HEK293T (cell line): Measurements from ENCODE around the gene CDC42EP2.

ENCODE experiments used
- CTCF ChIA-PET: fragments of 350-600 bp; formaldehyde crosslinking; extraction: SDS; loops from one replicate; lab custom pipeline; 2021; ENCODE audit warnings: antibody characterized with exemption, inconsistent platforms; lab: Yijun Ruan, JAX
- POLR2A ChIA-PET: fragments of 350-600 bp; formaldehyde crosslinking; extraction: SDS; loops from one replicate; lab custom pipeline; 2020; ENCODE audit warnings: antibody characterized with exemption, inconsistent platforms; lab: Yijun Ruan, JAX
- DNase-seq: peaks from one replicate; pipeline ENCODE4 v3.0.0; 2012; ENCODE audit warnings: mixed read lengths; ENCODE audit errors: extremely low spot score
- ARNT ChIP-seq: fragments of 450-650 bp; IDR thresholded peaks from 2 replicates; pipeline ENCODE4 v1.6.1; 2017; ENCODE audit warnings: mild to moderate bottlenecking
- BHLHE40 ChIP-seq: fragments of 450-650 bp; IDR thresholded peaks from 2 replicates; pipeline ENCODE4 v1.6.1; 2016; ENCODE audit warnings: mild to moderate bottlenecking, moderate library complexity, borderline replicate concordance
- CTBP1 ChIP-seq: fragments of 450-650 bp; IDR thresholded peaks from 2 replicates; pipeline ENCODE4 v1.6.1; 2016; ENCODE audit warnings: borderline replicate concordance
- ELF4 ChIP-seq: fragments of 450-650 bp; IDR thresholded peaks from 2 replicates; pipeline ENCODE4 v1.6.1; 2017; ENCODE audit warnings: antibody characterized with exemption
- FOXA1 ChIP-seq: fragments of 450-650 bp; IDR thresholded peaks from 2 replicates; pipeline ENCODE4 v1.6.1; 2016; ENCODE audit warnings: mild to moderate bottlenecking
- FOXK2 ChIP-seq: fragments of 450-650 bp; IDR thresholded peaks from 2 replicates; pipeline ENCODE4 v1.6.1; 2016; ENCODE audit warnings: mild to moderate bottlenecking
- FOXM1 ChIP-seq: fragments of 450-650 bp; IDR thresholded peaks from 2 replicates; pipeline ENCODE4 v1.6.1; 2017; ENCODE audit warnings: mild to moderate bottlenecking, borderline replicate concordance
- HDGF ChIP-seq: fragments of 450-650 bp; IDR thresholded peaks from 2 replicates; pipeline ENCODE4 v1.6.1; 2017; ENCODE audit warnings: antibody characterized with exemption, borderline replicate concordance
- L3MBTL2 ChIP-seq: fragments of 450-650 bp; conservative IDR thresholded peaks from 2 replicates; pipeline ENCODE4 v1.6.1; 2016; ENCODE audit warnings: mild to moderate bottlenecking
- LEF1 ChIP-seq: fragments of 450-650 bp; IDR thresholded peaks from 2 replicates; pipeline ENCODE4 v1.6.1; 2017; ENCODE audit warnings: mild to moderate bottlenecking, borderline replicate concordance
- NFRKB ChIP-seq: fragments of 450-650 bp; IDR thresholded peaks from 2 replicates; pipeline ENCODE4 v1.6.1; 2016; ENCODE audit warnings: mild to moderate bottlenecking, moderate library complexity
- SP1 ChIP-seq: fragments of 450-650 bp; IDR thresholded peaks from 2 replicates; pipeline ENCODE4 v1.6.1; 2017
- SUZ12 ChIP-seq: fragments of 450-650 bp; IDR thresholded peaks from 2 replicates; pipeline ENCODE4 v1.6.1; 2016; ENCODE audit warnings: mild to moderate bottlenecking
- TARDBP ChIP-seq: fragments of 450-650 bp; IDR thresholded peaks from 2 replicates; pipeline ENCODE4 v1.6.1; 2016
- ZNF384 ChIP-seq: fragments of 450-650 bp; IDR thresholded peaks from 2 replicates; pipeline ENCODE4 v1.6.1; 2016
- TF ChIP-seq, protein P1 (sequence below): fragments of 450-650 bp; IDR thresholded peaks from 2 replicates; pipeline ENCODE4 v1.6.1; 2016

The CDC42EP2 gene

GRCh38 chr11:65317025-65317786 is 2.5 kb downstream of the CDC42EP2 start:
- TF ChIP-seq ARNT (no peak), BHLHE40 (no peak), CTBP1 (no peak), TARDBP (no peak), ZNF384 (no peak), ELF4 (no peak), FOXA1 (no peak), FOXK2 (no peak), NFRKB (no peak), SUZ12 (no peak), FOXM1 (no peak), HDGF (no peak), LEF1 (no peak), L3MBTL2 (no peak), SP1 (no peak)
- TF ChIP-seq, protein P1, sequence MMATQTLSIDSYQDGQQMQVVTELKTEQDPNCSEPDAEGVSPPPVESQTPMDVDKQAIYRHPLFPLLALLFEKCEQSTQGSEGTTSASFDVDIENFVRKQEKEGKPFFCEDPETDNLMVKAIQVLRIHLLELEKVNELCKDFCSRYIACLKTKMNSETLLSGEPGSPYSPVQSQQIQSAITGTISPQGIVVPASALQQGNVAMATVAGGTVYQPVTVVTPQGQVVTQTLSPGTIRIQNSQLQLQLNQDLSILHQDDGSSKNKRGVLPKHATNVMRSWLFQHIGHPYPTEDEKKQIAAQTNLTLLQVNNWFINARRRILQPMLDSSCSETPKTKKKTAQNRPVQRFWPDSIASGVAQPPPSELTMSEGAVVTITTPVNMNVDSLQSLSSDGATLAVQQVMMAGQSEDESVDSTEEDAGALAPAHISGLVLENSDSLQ: no peak
- DNase-seq: no peak
- ChIA-PET POLR2A (interaction anchor here (0.7 to 4.3 kb wide), 5 partner anchors 12 to 98 kb away, joined by 3 to 32 read pairs (median 15); partner anchors contain the start of genes DPF2 and POLA2), CTCF (interaction anchor here (0.5 to 3.8 kb wide), 5 partner anchors 12 to 263 kb away, joined by 3 to 60 read pairs (median 7); no protein-coding TSS in a partner anchor)

DNA sequence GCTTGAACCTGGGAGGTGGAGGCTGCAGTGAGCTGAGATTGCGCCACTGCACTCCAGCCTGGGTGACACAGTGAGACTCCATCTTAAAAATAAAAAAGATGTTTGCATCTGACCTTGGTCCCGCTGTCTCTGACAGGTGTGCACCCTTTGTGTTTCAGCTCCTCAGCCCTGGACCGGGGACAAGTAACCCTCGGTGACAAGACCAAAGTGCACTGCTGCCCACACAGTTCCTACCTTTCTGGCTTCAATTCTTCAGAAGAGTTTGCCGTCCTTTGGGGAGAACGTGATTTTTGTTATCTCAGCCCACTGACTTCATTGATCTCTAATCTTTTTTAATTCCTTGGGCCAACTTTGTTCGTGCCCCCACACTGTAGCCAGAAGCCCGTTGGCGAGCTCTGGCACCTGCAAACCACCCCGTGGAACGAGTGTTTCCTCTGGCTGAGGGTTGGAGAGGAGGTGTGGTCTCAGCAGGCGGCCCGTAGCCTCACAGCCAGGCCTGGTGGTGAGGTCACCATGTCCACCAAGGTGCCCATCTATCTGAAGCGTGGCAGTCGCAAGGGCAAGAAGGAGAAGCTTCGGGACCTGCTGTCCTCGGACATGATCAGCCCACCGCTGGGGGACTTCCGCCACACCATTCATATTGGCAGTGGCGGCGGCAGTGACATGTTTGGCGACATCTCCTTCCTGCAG is 5.9 kb downstream of the CDC42EP2 start:
- ChIA-PET POLR2A (interaction anchor here (1.3 kb wide), 1 partner anchor 13 kb away, joined by 3 read pairs; the partner anchor contains the start of gene DPF2), CTCF (no interaction called here)
- TF ChIP-seq ELF4: no peak
- TF ChIP-seq L3MBTL2: no peak
- no peak for TF ChIP-seq ARNT
- TF ChIP-seq TARDBP: no peak
- TF ChIP-seq LEF1: no peak
- TF ChIP-seq NFRKB: no peak
- TF ChIP-seq FOXK2: no peak
- TF ChIP-seq CTBP1: no peak
- TF ChIP-seq ZNF384: no peak
- no peak for TF ChIP-seq FOXM1
- no peak for TF ChIP-seq FOXA1
- TF ChIP-seq BHLHE40: no peak
- no peak for TF ChIP-seq SUZ12
- TF ChIP-seq, protein P1: no peak
- no peak for TF ChIP-seq SP1
- no peak for TF ChIP-seq HDGF
- no peak for DNase-seq

DNA sequence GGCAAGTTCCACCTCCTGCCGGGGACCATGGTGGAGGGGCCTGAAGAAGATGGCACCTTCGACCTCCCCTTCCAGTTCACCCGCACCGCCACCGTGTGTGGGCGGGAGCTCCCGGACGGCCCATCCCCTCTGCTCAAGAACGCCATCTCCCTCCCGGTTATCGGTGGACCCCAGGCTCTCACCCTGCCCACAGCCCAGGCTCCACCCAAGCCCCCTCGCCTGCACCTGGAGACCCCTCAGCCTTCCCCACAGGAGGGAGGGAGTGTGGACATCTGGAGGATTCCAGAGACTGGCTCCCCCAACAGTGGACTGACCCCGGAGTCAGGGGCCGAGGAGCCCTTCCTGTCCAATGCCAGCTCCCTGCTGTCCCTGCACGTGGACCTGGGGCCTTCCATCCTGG is 6.4 kb downstream of the CDC42EP2 start:
- TF ChIP-seq ELF4 (no peak), SUZ12 (no peak), FOXK2 (no peak), SP1 (no peak)
- ChIA-PET CTCF (no interaction called here), POLR2A (interaction anchor here (1.4 kb wide), 1 partner anchor 59 kb away, joined by 3 read pairs; the partner anchor contains the start of gene POLA2)
- no peak for DNase-seq

GRCh38 chr11:65321828-65322485 is 7.3 kb downstream of the CDC42EP2 start:
- ChIA-PET POLR2A (interaction anchor here (1.1 to 3.1 kb wide), 3 partner anchors 11 to 116 kb away, joined by 3 to 12 read pairs (median 3); partner anchors contain the start of genes DPF2 and POLA2), CTCF (no interaction called here)
- no peak for DNase-seq
- no peak for TF ChIP-seq LEF1
- TF ChIP-seq BHLHE40: no peak
- no peak for TF ChIP-seq L3MBTL2
- TF ChIP-seq CTBP1: no peak
- no peak for TF ChIP-seq NFRKB
- no peak for TF ChIP-seq SUZ12
- TF ChIP-seq ARNT: no peak
- no peak for TF ChIP-seq ZNF384
- TF ChIP-seq FOXK2: no peak
- TF ChIP-seq SP1: no peak

DNA sequence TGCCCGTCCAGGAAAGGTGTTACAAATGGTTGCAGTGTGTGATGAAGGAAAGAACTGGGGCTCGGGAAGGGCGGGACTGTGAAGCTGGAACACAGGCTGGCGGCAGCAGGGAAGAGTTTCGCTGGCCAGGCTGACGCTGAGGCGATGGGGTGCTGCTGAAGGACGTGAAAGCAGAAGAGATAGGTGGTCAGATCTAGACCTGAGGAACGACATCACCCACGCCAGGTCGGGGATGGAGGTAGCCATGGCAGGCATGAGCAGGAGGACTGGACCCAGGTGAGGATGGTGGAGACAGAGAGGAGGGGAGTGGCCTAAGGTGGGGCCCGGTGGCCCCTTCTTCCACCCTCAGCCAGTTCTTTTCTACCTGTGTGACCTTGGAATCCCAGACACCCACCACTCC is 9.1 kb downstream of the CDC42EP2 start:
- ChIA-PET POLR2A (interaction anchor here (3.1 kb wide), 1 partner anchor 9 kb away, joined by 12 read pairs; the partner anchor contains the start of gene DPF2), CTCF (interaction anchor here (0.6 to 2.1 kb wide), 2 partner anchors 9 to 116 kb away, joined by 3 to 7 read pairs; partner anchors contain the start of gene CDC42EP2)
- no peak for DNase-seq
- TF ChIP-seq, protein P1: no peak
- TF ChIP-seq SP1 (no peak), FOXK2 (no peak), NFRKB (no peak), FOXA1 (no peak), CTBP1 (no peak), LEF1 (no peak), SUZ12 (no peak), ARNT (no peak), TARDBP (no peak), L3MBTL2 (no peak), HDGF (no peak), FOXM1 (no peak), ZNF384 (no peak), BHLHE40 (no peak), ELF4 (no peak)
